GM19035 (cell line): ENCODE measurements around the gene INSL3.

Source experiments
- ATAC-seq: cut with Tn5 transposase; IDR thresholded peaks from one replicate; pipeline ENCODE4 v1.9.1; 2021; ENCODE audit not compliant: unreplicated experiment

INSL3 gene

DNA sequence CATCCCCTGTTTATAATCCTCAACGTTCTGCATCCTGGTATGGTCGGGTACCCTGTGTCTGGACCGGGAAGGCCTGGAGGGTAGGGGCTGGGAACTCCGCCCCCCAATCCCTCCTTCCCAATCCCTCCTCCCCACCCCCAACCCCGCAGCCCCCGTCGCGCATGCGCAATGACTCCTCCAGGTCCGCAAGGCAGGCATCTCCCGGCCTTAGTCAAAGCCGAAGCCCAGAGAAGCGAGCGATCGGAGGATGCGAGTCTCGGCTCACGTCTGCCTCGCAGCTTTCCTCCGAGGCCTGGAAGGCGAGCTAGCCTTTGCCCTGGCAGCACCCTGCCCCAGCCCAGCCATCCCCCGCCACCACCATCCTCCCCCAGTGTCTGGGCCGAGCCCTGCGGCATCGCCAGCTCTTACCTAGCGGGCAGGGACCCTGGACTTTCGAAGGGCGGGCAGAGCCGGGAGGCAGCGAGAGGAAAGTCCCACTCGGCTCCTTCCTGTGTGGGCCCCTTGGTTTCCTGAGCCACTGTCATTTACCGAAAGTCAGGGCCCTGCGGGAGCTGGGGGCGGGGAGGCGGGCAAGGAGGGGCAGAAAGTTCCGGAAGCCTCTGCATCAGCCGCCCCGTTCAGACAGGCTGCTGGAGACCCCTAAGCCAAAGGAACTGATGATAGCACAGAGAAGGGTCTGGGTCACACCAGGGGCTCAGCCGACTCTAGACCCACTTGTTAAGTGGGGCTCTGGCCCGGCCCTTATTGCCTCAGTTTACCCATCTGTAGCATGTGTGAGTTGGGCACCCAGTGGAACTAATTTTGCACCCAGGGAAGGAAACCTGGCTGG, 26.4 kb upstream of the INSL3 start, which contains the start of gene JAK3:
JAK3 (minus strand) TSS at position 445 of the 829 bp plus-strand sequence. CDS start 3,565 bp downstream, outside the sequence.
- ATAC-seq = peak; percentile 75

DNA sequence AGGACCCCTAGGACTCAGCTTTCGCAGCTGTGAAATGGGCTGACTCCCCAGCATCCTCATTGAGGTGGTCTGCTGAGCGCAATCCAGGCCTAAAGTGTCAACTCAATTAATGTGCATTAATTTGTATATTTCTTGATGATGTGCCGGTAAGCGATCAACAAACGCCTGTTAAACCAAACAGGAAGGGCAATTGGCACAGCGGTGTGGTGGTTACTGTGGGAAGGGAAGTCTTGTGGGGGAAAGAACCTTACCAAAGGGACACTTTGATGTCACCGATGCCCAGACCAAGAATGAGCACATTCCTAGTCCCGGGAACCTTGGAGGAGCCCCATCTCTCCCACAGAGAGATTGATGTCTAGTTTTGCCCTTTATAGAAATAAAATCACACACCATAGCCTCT, 24.8 kb upstream of the INSL3 start:
- ATAC-seq = no peak

DNA sequence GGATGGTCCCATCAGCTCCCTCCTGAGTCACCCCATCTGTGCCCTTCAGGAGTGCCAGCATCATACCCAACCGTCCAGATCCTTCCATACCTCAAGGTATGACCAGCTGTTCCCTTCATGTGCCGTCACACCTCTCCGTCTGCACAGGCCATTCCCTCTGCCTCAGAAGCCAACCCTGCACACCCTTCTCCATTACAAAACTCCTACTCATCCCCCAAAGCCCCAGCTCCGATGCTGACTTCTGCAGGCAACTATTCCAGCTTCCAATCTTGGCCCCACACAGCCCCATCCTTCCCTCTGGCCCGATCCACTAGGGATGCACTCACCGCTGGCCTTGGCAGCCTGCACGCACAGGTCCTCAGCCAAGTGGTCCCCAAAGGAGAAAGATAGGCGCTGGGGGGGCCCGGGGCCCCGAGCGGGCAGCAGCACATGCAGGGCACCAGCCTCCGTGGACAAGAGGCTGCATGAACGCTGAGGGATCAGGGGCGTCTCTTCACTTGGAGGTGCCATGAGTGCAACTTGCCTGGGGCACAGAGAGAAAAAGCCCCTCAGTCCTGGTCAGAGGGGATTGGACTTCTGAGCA, 22.7 kb upstream of the INSL3 start:
- ATAC-seq = no peak

DNA sequence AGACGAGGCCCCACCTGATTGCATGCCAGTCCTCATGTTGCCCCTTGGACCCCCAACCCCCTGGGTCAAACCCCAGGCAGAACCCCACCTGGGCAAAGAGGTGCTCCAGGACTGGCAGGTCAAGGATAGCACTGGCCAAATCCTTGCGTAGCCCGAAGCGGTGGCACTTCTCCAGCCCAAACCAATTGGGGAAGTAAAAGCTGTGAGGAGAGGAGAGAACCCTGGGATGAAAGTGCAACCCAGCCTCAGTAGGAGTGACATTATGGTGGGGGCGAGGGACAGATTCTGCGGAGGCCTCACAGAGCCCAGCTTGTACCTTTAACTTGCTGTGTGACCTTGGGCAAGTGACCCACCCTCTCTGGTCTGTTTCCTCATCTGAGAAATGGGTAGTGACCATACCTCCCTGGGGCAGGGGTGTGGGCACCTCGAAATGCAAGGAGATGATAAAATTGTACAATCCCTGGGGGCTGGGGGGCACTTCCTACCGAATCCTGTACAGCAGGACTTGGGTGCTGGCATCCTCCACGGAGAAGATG, 22.0 kb upstream of the INSL3 start:
- no peak for ATAC-seq

DNA sequence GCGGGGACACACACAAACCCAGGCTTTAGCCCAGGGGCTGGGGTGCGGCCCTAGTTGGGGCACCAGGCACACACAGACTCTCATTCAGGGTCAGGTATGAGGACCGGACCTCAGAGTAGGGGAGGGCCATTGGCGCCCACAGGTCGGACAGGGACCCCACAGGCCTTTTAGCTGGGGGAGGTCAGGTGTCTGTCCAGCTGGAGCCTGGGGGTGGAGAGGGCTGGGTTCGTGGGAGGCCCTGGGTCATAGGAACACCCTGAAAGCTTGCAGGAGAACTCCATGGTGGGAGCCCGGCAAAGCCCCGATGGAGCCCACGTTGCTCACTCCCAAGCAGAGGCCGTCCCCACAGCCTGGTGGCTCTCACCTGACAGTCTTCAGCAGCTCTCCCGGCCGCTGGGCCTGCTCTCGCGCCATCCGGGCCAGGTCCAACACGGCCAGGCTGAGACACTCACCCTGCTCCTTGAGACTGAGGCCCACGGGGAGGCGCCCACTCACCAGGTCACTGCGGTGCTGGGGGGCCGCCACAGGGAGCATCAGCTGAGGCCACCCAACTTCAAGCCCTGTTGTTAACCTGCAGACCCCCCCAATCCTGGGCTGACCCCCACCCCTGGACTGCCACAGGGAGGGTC, 21.5 kb upstream of the INSL3 start:
- no peak for ATAC-seq

DNA sequence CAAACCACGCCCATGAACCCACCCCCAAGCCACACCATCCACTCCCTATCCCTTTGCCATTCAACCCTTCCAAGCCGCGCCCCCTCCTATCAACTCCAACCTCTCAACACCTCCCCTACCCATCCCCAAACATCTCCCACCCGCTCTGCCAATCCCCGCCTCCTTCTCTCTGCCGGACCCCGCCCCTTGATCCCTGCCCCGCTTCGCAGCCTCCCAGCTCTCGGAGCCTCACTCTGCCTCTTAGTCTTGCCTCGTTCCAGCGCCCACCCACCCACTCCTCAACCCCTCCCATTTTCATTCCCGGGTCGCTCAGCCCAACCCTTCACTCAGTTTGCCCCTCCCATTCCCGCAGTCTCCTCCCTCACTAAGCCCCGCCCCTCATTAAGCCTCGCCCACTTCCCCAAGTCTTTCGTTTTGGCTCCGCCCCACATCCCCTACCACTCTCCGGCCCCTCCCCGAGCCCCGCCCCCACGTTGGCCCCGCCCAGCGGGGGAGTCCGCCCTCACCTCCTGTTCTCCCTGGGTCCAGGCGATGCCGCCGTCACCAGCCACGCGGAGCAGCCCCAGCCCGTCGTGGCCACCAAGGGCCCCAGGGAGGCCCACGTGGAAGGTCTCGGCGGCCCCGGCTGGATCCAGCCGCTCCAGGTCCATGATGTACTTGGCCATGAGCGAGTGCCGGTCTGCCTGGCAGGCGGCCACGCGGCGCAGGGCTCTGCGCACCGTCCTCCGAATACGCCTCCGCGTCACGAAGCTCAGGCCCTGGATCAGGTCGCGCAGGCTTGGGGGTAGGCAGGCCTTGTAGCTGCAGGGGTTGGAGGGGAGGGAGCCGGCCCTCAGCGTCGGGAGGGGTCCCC, 20.7 kb upstream of the INSL3 start:
- ATAC-seq = no peak

DNA sequence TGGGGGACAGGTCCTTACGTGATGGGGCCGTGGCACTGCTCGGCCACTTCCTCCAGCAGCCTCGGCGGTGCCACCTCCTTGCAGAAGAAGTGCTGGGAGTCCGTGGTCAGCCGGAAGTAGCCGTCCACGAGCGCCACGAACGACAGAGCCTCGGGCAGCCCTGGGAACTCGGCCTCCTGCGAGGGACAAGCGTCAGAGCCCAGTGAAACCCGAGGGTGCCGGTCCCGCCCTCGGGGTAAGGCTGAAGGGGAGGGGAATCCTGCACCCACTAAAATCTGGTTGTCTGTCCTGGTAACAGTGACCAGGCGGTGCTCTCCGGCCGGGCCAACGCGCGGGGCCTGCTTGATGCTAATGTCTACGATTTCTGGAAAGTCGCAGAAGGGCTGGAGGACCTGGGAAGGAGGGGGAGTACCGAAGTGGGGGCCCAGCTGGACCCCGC, 20.1 kb upstream of the INSL3 start:
- ATAC-seq = no peak

DNA sequence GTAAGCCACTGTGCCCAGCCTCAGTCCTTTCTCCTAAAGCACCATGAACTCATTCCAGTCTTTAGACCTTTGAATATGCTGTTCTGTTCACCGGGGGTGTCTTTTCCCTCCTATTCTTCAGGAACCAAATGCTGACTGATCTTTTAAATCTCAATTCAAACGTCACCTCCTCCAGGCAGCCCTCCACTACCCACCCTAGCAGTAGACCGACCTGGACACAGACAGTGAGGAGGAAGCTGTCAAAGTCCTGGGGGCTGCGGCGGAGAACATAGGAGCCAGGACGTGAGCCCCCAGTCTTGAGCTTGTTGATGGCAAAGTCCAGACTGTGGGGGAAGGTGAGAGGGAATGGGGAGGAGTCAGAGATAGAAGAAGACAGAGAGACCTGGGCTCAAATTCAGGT, 18.7 kb upstream of the INSL3 start:
- no peak for ATAC-seq

DNA sequence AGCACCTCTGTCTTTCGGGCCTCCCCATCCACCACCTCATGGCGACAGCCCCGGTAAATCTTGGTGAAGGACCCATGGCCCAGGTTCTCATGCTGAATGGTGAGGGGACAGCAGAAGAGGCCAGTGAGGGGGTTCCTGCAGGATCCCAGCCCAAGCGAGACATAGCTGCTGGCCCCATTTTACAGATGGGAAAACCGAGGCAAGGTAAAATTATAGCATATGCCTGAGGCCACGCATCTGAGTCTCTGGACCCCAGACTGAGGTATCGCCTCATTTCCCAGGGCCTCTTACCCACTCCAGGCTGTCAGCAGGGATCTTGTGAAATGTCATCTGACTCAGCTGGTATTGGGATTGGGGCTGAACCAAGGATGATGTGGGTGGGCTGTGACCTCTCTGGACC, 16.7 kb upstream of the INSL3 start:
- no peak for ATAC-seq

DNA sequence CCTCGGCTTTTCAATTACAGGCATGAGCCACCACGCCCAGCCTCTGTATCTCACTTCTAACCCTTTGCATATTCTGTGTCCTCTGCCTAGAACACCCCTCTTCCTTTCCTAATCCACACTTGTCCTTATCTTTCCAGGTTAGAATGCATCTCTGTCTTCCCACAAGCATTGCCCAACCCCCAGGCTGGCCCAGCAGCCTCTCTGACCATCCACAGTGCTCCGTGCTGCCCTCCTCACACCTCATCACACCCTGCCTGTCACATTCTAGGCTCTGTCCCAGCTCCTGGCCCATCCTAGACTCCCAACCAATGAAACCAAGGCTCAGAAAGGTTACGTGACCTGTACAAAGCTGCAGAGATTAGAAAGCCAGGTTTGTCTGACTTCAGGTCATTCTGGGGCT, 15.2 kb upstream of the INSL3 start:
- ATAC-seq = no peak

DNA sequence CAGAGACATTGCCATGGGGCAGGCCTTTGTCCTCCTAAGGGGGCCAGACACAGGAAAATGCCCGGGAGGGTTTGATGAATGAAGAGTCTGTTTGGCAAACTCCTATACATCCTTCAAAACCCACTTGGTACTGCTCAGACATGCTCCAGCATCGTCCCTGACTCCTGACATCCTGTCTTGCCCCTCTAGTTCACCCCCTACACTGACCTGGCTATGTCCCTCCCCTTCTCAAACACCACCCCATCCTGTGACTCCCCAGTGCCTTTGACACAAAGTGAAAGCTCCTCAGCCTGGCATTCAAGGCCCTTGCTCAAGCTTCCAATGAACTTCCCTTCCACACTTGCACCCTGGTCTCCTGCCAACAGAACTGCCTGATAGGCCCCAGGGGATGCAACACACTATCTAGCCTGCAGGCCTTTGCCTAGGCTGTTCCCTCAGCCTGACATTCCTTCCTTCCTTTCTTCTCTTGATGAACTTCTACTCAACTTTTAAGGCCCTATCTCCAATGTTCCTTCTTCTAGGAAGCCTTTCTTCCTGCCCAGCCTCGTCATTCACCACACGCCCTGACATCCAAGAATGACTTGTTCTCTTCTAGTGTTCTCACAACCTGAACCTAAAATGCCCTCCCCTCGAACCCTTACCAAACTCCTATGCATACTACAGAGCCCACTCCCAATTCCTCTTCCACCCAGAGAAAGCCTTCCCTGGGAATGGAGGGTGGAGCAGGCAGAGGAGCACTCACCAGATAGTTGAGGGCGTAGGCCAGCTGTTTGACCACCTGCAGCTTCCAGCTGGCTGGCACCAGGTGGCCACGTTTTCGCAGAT, 14.1 kb upstream of the INSL3 start:
- no peak for ATAC-seq

DNA sequence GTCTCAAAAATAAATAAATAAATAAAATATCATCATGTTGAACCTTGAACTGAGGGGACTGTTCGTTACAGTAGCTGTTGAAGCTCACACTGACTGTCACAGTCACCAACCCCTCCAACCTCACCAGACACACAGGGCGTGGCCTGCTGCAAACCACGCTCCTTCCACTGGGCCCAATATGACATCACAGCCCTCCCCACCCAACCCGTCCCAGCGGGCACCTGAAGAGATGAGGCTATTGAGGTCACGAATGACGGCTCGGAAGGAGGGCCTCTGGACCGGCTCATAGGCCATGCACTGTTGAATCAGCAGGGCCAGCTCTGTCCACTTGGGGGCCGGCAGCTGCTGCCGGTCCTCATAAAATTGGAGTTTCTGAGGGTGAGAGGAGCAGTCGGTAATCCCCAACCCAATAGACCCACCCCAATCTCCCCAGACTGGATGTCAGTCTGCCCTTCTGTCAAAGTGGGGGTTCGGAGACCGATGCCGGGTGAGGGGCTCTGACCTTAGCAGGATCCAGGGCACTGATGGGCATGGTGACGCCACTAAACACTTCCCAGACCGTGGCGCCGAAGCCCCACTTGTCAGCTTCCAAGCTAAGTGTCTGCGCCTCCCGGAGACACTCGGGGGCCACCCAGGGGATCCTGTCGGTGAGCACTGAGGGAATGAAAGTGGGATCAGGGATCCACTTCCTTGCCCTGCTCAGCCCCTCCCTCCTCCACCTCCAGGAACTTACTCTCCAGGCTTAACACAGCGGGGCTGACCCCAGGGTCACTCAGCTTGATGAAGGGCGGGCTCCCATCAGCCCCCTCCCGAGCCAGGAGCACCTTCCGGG, 13.2 kb upstream of the INSL3 start:
- ATAC-seq = no peak

DNA sequence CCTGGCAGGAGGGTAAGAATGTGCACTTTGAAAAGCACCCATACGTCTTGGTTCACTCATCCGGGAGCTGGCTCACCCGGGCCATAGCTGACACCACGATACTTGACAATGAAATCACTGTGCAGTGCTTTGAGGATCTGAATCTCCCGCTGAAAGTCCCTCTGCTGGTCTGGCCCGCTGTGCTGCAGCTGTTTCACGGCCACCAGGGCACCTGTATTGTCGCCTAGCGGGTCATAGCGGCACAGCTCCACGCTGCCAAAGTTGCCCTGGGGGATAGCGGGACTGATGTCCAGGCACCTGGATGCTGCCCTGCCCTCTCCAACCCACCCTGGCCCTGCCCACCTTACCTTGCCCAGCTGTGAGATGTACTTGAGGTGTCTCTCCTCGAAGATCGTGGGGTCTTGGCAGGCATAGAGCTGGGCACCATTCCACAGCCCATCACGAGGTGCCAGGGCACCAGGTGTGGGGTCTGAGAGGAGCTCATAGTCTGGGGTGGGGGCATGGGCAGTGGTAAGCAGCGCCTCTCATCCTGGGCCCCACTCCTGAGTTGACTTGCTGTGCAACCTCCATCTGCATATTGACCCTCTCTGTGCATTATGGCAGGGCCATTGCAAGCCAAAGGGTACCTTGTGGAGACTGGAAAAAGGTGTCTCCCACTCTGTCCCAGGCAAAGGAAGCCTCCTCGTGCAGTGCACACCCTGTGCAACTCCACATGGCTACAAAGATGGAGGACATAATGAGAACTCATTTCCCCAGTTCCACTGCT, 11.3 kb upstream of the INSL3 start:
- ATAC-seq = no peak

DNA sequence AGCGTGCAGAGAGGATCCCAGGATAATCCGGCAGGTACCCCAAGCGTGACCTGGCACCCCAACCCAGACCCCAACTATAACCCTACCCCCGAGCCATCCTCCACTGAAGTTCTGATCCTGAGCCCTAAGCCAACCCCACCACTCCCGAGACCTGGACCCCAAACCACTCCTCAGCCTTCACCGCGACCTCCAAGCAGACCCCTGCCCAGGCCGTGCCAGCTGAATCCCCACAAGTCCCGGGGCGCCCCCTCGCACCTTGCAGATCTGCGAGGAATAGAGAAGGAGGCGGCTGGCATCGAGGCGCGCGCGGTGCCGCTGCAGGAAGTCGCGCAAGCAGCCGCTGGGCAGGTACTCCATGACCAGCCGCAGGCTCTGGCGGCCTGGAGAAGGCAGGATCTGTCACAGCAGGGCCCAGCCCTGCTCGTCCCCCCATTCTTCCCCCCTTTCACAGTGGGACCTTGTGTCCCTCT, 10.1 kb upstream of the INSL3 start:
- no peak for ATAC-seq

DNA sequence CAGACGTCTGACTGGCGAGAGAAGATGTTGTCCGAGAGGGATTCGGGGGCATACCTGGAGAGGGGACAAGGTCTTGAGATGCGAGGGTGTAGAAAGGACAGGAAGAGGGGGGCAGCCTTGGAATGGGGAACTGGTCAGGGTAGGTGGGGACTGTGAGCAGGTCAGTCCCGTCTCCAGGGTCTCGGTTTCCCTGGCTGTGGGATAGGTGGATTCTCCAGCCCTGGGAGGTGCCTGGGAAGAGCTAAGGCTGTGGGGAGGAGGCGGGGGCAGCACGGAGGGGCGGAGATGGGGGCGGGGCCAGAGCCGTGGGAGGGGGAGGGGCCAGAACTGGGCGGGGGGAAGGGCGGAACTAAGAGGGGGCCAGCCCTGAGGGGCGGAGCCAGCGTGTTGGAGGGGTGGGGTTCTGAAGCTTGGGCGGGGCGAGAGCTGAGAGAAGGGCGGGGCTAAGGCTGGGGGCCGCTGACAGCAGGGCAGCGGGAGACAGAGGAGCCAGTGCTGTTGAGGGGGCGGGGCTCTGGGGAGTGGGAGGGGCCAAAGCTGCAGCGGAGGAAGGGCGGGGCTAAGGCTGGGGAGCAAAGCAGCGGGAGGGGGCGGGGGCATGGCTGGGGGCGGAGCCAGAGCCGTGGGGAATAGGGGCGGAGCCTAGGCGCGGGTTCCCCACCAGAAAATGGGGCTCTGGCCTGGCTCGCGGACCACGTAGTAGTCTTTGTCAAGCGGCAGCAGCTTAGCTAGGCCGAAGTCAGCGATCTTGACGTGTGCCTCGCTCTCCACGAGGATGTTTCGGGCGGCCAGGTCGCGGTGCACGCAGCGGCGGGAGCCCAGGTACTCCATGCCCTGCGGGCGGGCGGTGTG, 9.5 kb upstream of the INSL3 start:
- ATAC-seq = no peak

DNA sequence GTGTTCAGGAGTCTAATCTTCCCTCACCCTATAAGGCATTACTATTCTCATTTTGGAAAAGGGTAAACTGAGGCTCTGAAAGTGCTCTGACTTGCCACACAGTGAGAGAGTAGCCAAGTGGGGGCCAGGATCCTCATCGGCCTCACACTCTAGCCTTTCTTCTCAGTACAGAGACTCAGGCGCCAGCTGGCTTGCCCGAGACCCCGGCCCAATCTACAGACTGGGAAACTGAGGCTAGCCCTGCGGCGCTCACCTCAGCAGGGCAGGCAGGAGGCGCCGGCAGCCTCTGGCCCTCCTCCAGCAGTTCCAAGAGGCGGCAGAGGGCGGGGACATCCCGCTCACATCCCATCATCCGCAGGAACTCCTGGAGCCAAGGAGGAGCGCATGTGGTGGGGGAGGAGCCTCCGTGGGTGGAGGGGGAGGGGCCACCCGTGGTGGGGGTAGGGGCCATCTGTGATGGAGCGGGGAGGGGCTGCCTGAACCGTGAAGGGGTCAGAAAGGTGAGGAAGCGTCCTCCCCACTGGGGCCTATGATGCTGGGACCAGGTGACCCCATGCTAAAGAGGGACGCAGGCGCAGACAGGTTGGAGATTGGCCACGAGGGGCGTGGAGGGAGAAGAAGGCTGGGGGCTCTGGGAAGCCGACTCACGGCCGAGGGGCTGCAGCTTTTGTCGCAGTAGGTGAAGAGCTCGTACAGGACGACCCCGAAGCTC, 8.7 kb upstream of the INSL3 start:
- no peak for ATAC-seq
